HG02840 (cell line): ENCODE results near the gene EBNA1BP2.
"Not testable (repeated sequence)": the region's sequence is repeated elsewhere in the genome, so short reads cannot be mapped to it uniquely, and the experiment has no call there.

ENCODE experiments used
- ATAC-seq: cut with Tn5 transposase; IDR thresholded peaks from one replicate; pipeline ENCODE4 v1.9.1; 2021; ENCODE audit warnings: mild to moderate bottlenecking, moderate library complexity, moderate number of reproducible peaks; ENCODE audit not compliant: unreplicated experiment, low FRiP score

The EBNA1BP2 gene

DNA sequence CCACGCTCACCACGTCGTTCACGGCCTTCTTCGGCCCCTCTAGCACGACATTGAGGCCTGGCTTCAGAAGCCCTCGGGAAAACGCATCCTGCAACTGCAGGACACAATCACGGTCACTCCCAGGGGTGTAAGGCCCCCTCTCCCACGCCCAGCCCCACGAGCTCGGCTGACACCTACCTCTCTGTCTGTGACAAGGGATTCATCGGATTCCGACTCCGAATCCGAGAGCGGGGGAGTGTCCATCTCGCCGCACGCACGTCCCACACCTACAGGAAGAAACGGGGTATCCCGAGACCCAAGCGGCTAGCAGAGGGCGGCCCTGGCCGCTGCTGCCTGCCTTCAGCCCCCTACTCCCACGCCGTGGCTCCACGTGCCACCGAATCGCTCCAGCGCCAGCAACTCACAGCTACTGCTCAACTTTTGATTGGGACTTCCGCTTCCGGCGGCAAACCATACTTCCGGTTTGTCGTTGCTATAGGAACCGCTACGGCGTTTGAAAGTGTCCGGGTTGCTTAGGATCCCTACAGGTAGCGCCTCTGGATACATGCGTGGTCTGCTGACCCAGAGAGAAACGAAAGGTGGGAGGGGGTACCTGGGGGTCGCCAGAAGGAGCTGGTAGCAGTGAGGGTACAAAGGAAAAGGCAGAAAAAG lies at the start of gene EBNA1BP2, which contains the start of gene CFAP57:
EBNA1BP2 (minus strand) TSS at position 415 of the 651 bp plus-strand sequence; CDS start at position 243, 172 bp downstream.
CFAP57 (plus strand) TSS at position 455 of the 651 bp plus-strand sequence. CDS start 424 bp downstream, outside the sequence.
- ATAC-seq, result peak; percentile 91

GRCh38 chr1:43221797-43222196 lies 49.7 kb upstream of the EBNA1BP2 start:
- no peak for ATAC-seq

- ATAC-seq, result no peak
Observed at GRCh38 chr1:43220905-43221778, 49.1 kb upstream of the EBNA1BP2 start.

DNA sequence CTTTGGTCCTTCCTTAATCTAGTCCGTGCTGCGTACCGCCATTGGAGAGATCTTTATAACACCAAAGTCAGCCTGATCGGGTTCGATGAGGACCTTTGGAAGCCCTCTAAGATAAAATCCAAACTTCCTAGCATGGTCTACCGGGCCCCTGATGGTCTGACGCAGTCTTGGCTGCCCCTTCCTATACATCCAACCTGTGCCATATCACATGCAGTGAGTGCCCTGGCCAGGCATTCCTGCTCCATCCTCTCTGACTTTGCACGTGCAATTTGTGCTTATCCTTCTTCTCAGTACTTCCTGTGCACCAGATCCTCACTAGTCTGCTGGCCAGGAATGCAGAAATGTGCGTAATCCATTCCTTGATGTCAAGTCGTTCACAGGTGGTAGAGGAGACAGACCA lies 45.7 kb upstream of the EBNA1BP2 start:
- ATAC-seq, result no peak

DNA sequence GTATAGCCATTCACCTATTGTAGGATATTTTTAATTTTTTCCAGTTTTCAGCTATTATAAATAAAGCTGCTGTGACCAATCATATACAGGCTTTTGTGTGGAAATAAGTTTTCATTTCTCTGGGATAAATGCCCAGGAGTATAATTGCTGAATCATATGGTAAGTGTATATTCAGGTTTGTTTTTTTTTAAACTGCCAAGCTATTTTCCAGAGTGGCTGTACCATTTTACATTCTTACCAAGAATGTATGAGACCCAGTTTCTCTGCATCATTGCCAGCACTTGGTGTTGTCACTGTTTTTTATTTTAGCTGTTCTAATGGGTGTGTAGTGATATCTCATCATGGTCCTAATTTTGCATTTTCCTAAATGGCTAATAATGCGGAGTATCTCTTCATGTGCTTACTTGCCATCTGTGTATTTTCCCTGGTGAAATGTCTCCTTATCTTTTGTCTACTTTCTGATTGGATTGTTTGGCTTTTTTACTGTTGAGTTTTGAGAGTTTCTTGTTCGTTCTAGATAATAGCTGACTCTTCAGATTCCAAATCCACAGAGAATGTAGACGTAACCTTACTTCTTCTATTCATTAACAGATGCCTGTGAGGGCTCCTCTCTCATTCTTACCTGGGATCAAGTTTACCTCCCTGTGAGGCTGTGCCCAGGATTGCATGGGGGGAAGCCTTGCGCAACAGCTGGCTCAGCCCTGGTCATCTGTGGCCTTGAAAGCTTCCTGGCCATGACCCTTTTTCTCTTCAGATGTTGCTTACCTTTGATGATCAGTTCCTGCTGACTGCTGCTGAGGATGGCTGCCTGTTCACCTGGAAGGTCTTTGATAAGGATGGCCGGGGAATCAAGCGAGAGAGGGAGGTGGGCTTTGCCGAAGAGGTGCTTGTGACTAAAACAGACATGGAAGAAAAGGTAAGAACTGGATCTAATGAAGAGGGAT lies 42.7 kb upstream of the EBNA1BP2 start:
- ATAC-seq, result no peak

- ATAC-seq, result not testable (repeated sequence)
Observed at GRCh38 chr1:43208277-43208676, 36.2 kb upstream of the EBNA1BP2 start.

DNA sequence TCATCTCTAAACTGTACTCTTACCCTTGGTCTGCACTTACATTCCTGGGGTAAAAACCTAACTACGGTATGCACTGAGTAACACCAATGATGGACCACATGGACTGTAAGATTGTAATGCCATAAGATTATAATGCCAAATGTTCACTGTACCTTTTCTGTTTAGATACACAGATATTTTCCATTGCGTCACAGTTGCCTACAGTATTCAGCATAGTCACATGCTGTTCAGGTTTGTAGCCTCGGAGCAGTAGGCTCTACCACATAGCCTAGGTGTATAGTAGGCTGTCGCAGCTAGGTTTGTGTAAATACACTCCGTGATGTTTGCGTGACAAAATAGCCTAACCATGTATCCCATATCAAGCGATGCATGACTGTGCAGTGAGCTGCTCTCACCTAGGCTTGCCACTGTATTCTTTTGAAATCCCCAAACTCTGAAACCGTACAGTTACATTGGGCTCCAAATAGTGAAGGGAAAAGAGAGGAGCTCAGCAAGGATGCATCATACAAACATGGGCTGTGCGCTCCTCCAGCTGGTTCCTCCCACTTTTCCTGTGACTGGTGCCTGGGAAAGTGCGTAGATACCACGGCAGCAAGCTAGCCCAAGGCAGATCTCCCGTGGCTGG lies 35.3 kb upstream of the EBNA1BP2 start:
- ATAC-seq, result no peak

DNA sequence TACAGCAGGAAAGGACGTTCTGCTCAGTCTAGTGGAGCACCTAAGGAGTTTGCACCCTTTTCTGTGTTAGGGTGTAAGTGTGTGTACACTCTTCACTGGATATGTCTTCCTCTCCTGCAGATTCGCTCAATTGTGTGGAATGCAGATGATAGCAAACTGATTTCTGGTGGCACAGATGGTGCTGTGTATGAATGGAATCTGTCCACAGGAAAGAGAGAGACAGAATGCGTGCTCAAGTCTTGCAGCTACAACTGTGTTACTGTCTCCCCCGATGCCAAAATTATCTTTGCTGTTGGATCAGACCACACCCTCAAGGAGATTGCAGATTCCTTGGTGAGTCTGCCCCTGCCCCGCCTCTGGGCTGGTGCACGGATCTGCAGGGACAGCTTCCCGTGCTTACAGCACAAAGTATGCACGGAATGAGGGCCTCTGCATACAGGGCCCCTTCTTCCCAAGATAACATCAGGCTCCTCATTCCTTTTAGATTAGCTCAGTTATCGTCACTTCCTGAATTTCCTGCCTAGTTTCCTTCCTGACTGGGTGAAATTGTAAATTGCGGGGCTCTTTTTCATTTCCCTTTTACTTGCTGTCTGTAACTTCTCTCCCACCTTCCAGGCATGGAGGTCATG lies 34.6 kb upstream of the EBNA1BP2 start:
- ATAC-seq, result no peak

GRCh38 chr1:43205671-43206070 lies 33.6 kb upstream of the EBNA1BP2 start:
- no peak for ATAC-seq

- ATAC-seq, result no peak
Observed at GRCh38 chr1:43204394-43204793, 32.3 kb upstream of the EBNA1BP2 start.

DNA sequence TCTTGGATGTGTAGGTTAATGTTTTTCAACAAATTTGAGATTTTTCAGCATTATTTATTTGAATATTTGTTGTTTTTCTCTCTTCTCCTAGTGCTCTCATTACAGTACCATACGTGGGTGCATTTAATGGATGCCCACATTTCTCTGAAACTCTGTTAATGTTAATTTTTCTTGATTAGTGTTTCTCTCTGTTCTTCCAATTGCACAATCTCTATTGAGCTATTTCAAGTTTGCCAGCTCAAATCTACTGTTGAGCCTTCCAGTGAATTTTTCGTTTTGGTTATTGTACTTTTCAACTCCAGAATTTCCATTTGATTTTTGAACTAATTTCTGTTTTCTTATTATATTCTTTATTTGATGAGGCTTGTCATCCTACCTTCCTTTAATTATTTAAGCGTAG lies 31.8 kb upstream of the EBNA1BP2 start:
- no peak for ATAC-seq

DNA sequence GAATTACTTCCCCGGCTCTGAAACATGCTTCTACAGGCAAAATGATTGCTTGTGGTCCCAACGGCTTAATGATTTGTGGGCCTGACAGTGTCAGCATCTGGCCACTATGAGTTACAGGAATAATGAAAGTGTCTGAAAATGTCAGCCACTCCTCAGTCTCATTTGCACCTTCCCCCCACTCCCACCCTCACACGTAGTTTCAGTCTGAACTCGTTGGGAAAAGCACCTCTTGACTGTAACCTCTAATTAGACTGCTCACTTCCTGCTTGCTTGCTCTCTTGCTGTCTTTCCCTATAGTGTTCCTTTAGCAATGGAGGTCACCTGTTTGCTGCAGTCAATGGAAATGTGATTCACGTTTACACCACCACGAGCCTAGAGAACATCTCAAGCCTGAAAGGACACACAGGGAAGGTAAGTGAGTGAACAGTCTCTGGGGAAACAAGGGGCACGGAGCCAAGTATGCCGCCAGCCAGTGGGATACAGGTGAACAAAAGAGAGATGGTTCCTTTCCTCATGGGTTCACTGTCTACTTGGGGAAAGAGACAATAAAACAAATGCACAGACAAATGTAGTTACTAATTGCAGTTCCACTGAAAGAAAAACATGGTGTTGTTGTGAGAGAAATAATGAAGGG lies 27.1 kb upstream of the EBNA1BP2 start:
- ATAC-seq, result peak; percentile 71

DNA sequence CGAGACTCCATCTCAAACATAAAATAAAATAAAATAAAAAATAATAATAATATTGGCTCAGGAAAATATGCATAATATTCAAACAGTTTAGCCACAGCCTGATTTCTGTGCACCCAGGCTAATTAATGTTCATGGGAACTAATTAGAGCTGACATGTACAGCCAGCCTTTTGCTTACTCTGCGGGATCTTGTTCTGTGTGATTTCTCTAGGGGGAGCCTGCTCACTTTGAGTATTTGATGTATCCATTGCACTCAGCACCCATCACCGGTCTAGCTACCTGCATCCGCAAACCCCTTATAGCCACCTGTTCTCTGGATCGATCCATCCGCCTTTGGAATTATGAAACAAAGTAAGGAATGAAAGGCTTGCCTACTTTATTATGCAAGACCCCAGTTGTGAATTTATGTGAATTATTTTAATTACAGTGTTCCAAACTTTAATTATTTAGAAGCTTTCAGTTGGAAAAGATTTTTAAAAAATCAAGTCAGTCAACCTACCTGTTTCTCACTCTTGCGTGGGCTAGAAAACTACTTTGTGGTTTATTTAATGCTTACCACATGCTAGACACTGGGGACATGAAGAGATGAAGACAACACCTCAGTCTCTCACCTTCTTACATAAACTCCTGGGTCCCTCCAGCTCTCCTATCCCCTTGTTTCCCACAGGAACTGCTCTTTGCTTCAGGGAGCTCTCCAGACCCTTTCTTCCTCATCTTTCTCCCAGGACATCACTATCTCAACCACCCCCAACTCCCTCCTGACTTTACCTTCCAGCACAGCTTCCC lies 25.4 kb upstream of the EBNA1BP2 start:
- no peak for ATAC-seq

DNA sequence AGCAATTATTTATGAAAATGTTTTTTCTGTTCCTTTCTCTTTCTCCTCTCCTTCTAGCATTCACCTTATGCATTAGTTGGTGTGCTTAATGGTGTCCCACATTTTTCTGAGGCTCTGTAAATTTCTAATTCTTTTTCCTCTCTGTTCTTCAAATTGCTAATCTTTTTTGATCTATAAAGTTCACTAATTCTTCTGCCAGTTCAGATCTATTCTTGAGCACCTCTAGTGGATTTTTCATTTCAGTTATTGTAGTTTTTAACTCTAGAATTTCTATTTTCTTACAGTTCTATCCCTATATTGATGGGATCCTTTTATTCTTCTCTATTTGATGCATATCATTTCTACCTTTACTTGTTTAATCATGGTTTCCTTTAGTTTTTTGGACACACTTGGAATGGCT lies 22.4 kb upstream of the EBNA1BP2 start:
- no peak for ATAC-seq

GRCh38 chr1:43188106-43188505 lies 16.0 kb upstream of the EBNA1BP2 start:
- ATAC-seq, result no peak

DNA sequence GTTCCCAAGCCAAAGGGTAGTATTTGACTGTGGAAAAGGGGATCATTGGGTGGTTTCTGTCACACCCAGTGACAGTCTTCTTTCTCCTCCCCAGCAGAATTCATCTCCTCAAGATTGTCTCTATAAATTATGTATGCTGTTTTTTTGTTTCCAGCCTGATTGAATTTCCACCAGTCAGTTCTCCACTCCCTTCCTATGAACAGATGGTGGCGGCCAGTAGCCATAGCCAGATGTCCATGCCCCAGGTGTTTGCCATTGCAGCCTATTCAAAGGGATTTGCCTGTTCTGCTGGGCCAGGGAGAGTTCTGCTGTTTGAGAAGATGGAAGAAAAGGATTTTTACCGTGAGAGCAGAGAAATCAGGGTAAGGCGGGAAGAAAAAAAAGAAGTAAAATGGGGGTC lies 12.9 kb upstream of the EBNA1BP2 start:
- no peak for ATAC-seq

DNA sequence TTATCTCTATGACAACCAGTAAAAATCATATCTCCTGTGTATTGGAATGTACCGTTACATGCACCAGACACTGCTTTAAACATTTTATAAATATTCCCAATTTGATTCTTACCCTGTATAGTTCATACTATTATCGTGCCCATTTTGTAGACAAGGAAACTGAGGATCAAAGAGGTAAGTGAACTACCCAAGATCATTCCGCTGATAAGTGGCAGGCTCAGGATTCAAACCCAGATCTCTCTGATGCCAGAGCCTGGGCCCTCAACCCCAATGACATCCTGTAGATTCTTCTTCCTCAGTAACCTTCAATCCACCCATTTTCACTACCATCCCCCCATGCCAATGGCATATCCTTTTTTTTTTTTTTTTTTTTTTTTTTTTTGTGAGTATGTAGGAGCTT lies 12.3 kb upstream of the EBNA1BP2 start:
- no peak for ATAC-seq

DNA sequence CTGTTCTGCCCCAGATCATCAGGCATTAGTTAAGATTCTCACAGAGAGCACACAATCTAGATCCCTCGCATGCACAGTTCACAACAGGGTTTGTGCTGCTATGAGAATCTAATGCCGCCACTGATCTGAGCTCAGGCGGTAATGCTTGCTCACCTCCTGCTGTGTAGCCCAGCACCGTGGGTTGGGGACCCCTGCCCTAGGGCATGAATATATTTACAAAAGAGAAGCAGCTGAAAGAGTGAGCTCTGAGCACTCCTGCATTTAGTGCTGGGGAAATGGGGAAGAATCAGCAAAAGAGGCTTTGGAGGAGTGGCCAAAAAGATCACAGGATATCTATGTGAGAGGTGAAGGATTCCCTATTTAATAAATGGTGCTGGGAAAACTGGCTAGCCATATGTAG lies 5.6 kb upstream of the EBNA1BP2 start:
- no peak for ATAC-seq
